Esophagus muscularis mucosa (tissue), 4 donors: ENCODE data around the gene LRRC75B. TPM values are rescaled to one million over a fixed set of nuclear protein-coding genes. Genes with fewer than 3 reads are reported as not detected.

Experiments used
- DNase-seq: peaks from one replicate; pipeline ENCODE4 v3.0.0-alpha.2; 2017; ENCODE audit errors: extremely low spot score
- H3K27ac ChIP-seq, 4 donors: fragments of 200-600 bp; sonication (generic); replicated peaks in 1 of 4; 1 replicate in 3 of 4; 2 replicates in 1 of 4; pipeline ENCODE4 v1.5.1; 2016 to 2019; ENCODE audit warnings: mild to moderate bottlenecking in 1 of 4
- H3K27me3 ChIP-seq, 4 donors: fragments of 200-600 bp; sonication (generic); one replicate each; pipeline versions ENCODE4 v1.5.1 to v1.6.0; 2016 to 2019
- H3K36me3 ChIP-seq, 4 donors: fragments of 200-600 bp; sonication (generic); one replicate each; pipeline ENCODE4 v1.5.1; 2016 to 2019
- H3K4me1 ChIP-seq, 4 donors: fragments of 200-600 bp; sonication (generic); one replicate each; pipeline ENCODE4 v1.5.1; 2016 to 2019
- H3K4me3 ChIP-seq, 4 donors: fragments of 200-600 bp; sonication (generic); 1 replicate in 2 of 4; 2 replicates in 2 of 4; pipeline ENCODE4 v1.5.1; 2016 to 2019; ENCODE audit warnings: mild to moderate bottlenecking in 4 of 4, moderate library complexity in 1 of 4
- H3K9me3 ChIP-seq, 4 donors: fragments of 200-600 bp; sonication (generic); 1 replicate in 3 of 4; 2 replicates in 1 of 4; pipeline ENCODE4 v1.5.1; 2016 to 2019
- EP300 ChIP-seq: sonication (generic); formaldehyde crosslinking; IDR thresholded peaks from one replicate; pipeline ENCODE4 v1.6.1; 2017; ENCODE audit warnings: antibody characterized with exemption
- POLR2A ChIP-seq: fragments of 450-650 bp; IDR thresholded peaks from one replicate; pipeline ENCODE4 v1.6.1; 2017; ENCODE audit warnings: antibody characterized with exemption, moderate library complexity, mild to moderate bottlenecking, low read depth
- POLR2AphosphoS5 ChIP-seq, 2 donors: sonication (generic); formaldehyde crosslinking; IDR thresholded peaks; one replicate each; pipeline ENCODE4 v1.6.1; 2017; ENCODE audit warnings: antibody characterized with exemption in 2 of 2
- WGBS: methylation state at CpG from one replicate; pipeline ENCODE4 v1.1.5; 2018; 5-methylcytosine and 5-hydroxymethylcytosine counted together
- intact Hi-C: fragments of 100-400 bp; cut with DNase I; formaldehyde crosslinking; loops from one replicate; pipeline ENCODE4 v1.15.1; 2023
- total RNA-seq, 4 donors: library from RNA; depleted of rRNA; stranded (reverse); fragments of >200 nt; gene quantifications; one replicate each; pipeline versions ENCODE4 v1.1.0 to v1.2.1, GENCODE V29; 2016
- TF ChIP-seq, protein P1 (sequence below), 3 experiments: fragments of 200-600 bp in 2 of 3; fragments of 450-650 bp in 1 of 3; sonication (generic) in 2 of 3; IDR thresholded peaks; one replicate each; pipeline ENCODE4 v1.5.1; 2017 to 2019; ENCODE audit warnings: antibody characterized with exemption in 3 of 3, mild to moderate bottlenecking in 2 of 3, moderate library complexity in 1 of 3

LRRC75B gene
- total RNA-seq, 4 donors from 2014 or later = 11.3 to 22.1 (median 18.1) TPM

DNA sequence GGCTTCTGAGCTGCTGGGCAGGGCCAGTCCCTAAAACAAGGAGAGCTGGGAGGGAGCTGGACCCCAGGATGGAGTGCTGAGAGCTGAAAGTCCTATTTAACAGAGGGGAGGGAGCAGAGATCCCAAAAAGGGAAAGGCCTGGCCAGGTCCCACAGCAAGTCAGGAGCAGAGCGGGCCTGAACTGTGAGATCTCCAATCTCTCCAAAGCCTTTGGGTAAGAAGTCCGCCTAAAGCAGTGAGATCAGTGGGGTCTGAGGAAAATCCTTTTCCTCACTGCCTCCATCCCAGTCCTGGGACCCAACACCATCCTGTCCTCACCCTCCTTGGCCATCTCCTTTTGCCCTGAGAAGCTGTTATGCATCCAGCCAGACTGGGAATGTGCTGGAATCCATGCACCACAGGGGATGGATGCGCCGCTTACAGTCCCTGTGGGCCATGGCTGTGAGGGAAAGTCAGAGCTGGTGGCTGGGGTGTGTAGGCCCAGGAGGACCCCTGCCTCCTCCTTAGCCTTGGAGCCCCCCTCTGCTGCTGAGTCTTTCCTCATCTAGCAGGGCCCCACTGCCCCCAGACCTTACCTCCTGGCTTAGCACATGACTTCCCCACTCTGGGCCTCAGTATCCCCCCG, 8.6 kb downstream of the LRRC75B start:
- no peak for DNase-seq
- peak overlapping the region; percentile 71 to 83 (median 80) for H3K27ac ChIP-seq
- no peaks in the 10 kb centered on the region for H3K27me3 ChIP-seq
- TF ChIP-seq POLR2A (no peak), EP300 (no peak), POLR2AphosphoS5 (IDR thresholded peaks at IDR 0.05) (no peak)
- TF ChIP-seq, protein P1, sequence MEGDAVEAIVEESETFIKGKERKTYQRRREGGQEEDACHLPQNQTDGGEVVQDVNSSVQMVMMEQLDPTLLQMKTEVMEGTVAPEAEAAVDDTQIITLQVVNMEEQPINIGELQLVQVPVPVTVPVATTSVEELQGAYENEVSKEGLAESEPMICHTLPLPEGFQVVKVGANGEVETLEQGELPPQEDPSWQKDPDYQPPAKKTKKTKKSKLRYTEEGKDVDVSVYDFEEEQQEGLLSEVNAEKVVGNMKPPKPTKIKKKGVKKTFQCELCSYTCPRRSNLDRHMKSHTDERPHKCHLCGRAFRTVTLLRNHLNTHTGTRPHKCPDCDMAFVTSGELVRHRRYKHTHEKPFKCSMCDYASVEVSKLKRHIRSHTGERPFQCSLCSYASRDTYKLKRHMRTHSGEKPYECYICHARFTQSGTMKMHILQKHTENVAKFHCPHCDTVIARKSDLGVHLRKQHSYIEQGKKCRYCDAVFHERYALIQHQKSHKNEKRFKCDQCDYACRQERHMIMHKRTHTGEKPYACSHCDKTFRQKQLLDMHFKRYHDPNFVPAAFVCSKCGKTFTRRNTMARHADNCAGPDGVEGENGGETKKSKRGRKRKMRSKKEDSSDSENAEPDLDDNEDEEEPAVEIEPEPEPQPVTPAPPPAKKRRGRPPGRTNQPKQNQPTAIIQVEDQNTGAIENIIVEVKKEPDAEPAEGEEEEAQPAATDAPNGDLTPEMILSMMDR (IDR thresholded peaks at IDR 0.05) = no peak
- intact Hi-C loops = no loop called here
- peaks cover 20 to 47% (median 31%) of the 10 kb centered on the region in 4 donors for H3K36me3 ChIP-seq
- H3K4me3 ChIP-seq = peak overlapping the region; percentile 11 to 31 (median 29)
- WGBS = 88% methylated on average over 4 of the region's 5 CpGs
- H3K9me3 ChIP-seq = no peaks in the 10 kb centered on the region
- H3K4me1 ChIP-seq = peaks cover 18 to 28% (median 26%) of the 10 kb centered on the region in 4 donors

DNA sequence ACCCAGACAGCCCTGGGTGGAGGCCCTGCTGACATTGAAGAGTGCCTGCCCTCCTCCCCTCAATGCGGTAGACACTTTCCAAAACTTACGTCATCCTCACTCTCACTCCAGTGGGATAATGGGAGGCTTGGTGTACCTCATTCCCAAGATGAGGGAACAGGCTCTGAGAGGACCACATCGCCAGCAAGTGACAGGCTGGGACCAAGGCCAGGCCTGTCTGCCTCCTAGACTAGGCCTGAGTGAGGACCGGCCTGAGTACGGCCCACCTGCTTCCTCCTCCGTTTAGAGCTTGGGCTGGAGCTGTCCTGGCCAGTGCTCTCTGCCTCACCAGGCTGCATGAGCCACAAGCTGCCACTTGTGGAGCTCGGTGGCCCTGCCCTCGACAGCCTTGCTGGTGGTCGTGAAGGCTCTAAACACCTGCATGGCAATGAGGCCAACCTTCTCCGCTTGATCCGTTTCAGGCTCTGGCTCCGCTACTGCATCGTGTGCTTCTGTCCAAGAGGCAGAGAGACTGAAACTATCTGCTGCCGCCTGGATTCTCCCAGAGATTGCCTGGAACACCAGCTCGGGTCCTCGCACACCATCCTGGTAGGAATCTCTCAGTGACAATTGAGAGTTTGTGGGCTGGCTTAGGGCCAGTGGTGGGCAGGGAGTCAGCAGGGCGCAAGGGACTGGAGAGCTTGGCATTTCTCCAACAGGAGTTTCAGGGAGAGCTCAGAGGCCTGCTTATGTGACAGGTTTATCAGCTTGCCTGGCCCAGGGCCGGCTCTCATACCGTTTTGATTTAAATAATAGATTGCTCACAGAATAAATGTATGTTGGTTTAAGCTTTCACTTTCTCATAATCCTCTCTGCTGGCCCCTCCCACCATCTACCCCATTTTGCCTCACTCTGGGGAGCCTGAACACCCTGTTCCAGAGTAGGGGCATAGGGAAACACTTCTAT, 9.4 kb downstream of the LRRC75B start:
- peaks cover 18 to 39% (median 26%) of the 10 kb centered on the region in 4 donors for H3K36me3 ChIP-seq
- no peaks in the 10 kb centered on the region for H3K27me3 ChIP-seq
- peaks cover 18 to 28% (median 26%) of the 10 kb centered on the region in 4 donors for H3K4me1 ChIP-seq
- peak overlapping the region; percentile 71 to 83 (median 80) for H3K27ac ChIP-seq
- 34% methylated on average over 18 of the region's 19 CpGs for WGBS
- H3K4me3 ChIP-seq = peak overlapping the region; percentile 11 to 31 (median 29)
- TF ChIP-seq POLR2AphosphoS5 (IDR thresholded peaks at IDR 0.05) (no peak), POLR2A (no peak), EP300 (no peak)
- TF ChIP-seq, protein P1 (IDR thresholded peaks at IDR 0.05) = no peak
- no peaks in the 10 kb centered on the region for H3K9me3 ChIP-seq
- intact Hi-C loops = no loop called here
- DNase-seq = no peak

DNA sequence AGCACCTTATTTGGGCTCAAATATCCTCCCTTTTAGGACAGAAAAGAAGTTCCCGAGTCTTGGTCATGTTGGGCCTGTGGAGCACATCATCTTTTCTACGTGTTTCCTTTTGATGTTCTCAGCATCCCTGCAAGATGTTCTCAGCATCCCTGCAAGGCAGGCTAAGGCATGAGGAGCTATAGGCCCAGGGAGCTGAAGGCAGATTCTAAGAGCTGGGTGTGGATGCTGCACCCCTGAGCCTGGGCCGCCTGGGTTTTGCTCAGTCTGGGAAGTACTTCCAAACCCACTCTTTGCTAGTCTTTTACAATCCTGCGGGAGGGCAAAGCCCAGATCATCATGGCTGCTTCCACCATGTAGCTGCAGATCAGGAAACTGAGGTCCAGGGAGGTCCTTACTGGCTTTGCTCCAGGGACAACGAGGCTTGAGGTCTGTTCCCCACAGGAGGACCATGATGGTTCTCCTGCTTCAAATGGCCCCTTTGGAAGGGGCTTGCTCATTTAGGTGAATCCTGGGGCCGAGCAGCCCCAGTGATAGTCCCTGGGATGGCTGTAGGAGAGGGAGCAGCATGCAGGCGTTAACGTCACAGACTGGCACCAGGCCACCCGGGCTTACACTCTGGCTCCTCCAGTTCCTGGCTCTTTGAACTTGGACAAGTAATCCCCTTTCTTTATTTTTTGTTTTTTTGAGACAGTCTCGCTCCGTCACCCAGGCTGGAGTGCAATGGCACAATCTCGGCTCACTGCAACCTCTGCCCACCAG, 10.6 kb downstream of the LRRC75B start:
- H3K27ac ChIP-seq = peak overlapping the region in 1 of 4 donors; percentile 79
- H3K36me3 ChIP-seq = peaks cover 8 to 36% (median 16%) of the 10 kb centered on the region in 4 donors
- H3K27me3 ChIP-seq = no peaks in the 10 kb centered on the region
- TF ChIP-seq POLR2AphosphoS5 (IDR thresholded peaks at IDR 0.05) (no peak), POLR2A (no peak), EP300 (no peak)
- TF ChIP-seq, protein P1 (IDR thresholded peaks at IDR 0.05) = no peak
- H3K4me1 ChIP-seq = peaks cover 18 to 28% (median 26%) of the 10 kb centered on the region in 4 donors
- no peaks in the 10 kb centered on the region for H3K9me3 ChIP-seq
- intact Hi-C loops = no loop called here
- 90% methylated on average over 12 of the region's 12 CpGs for WGBS
- DNase-seq = no peak
- H3K4me3 ChIP-seq = no peak overlapping the region

DNA sequence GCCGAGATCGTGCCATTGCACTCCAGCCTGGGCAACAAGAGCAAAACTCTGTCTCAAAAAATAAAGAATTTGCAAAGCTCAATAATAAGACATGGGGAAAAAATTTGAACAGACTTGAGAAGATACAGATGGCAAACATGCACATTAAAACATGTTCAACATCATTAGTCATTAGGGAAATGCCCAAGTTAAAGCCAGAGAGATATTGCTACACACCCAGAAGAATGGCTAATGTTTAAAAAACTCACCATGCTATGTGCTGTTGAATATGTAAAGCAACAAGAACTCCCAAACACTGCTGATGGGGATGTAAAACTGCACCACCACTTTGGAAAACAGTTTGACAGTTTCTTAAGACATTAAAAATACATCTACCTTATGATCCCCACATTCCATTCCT, 12.6 kb downstream of the LRRC75B start:
- WGBS = 69% methylated on average over 2 of the region's 2 CpGs
- TF ChIP-seq POLR2AphosphoS5 (IDR thresholded peaks at IDR 0.05) (peak in 1 of 2 donors; percentile 51), EP300 (no peak), POLR2A (no peak)
- TF ChIP-seq, protein P1 (IDR thresholded peaks at IDR 0.05) = no peak
- intact Hi-C loops = no loop called here
- Histone ChIP-seq H3K27me3 (no peaks in the 10 kb centered on the region), H3K4me3 (no peak overlapping the region), H3K9me3 (no peaks in the 10 kb centered on the region), H3K4me1 (peaks cover 18 to 28% (median 24%) of the 10 kb centered on the region in 4 donors), H3K36me3 (peaks cover 0 to 33% (median 7%) of the 10 kb centered on the region in 4 donors), H3K27ac (peak overlapping the region in 1 of 4 donors; percentile 49)
- DNase-seq = no peak
